Suprapubic skin (tissue), 4 donors: ENCODE measurements around the gene KCTD21. TPM values are rescaled to one million over a fixed set of nuclear protein-coding genes. Genes with fewer than 3 reads are reported as not detected.

Source experiments
- DNase-seq, 2 donors: peaks; one replicate each; pipeline ENCODE4 v3.0.0-alpha.2; 2019; ENCODE audit warnings: low spot score in 2 of 2
- H3K27ac ChIP-seq: fragments of 200-600 bp; sonication (generic); one replicate; pipeline ENCODE4 v1.5.1; 2019
- H3K27me3 ChIP-seq: fragments of 200-600 bp; sonication (generic); one replicate; pipeline ENCODE4 v1.5.1; 2019
- H3K36me3 ChIP-seq: fragments of 200-600 bp; sonication (generic); one replicate; pipeline ENCODE4 v1.5.1; 2019
- H3K4me1 ChIP-seq: fragments of 200-600 bp; sonication (generic); one replicate; pipeline ENCODE4 v1.5.1; 2019
- H3K4me3 ChIP-seq: fragments of 200-600 bp; sonication (generic); one replicate; pipeline ENCODE4 v1.5.1; 2019; ENCODE audit warnings: mild to moderate bottlenecking
- H3K9me3 ChIP-seq: fragments of 200-600 bp; sonication (generic); one replicate; pipeline ENCODE4 v1.5.1; 2019
- EP300 ChIP-seq: sonication (generic); formaldehyde crosslinking; IDR thresholded peaks from one replicate; pipeline ENCODE4 v1.6.1; 2017; ENCODE audit warnings: antibody characterized with exemption
- POLR2A ChIP-seq, 2 donors: fragments of 450-650 bp; IDR thresholded peaks; one replicate each; pipeline ENCODE4 v1.6.1; 2017; ENCODE audit warnings: antibody characterized with exemption in 2 of 2, mild to moderate bottlenecking in 2 of 2, moderate library complexity in 2 of 2
- POLR2AphosphoS5 ChIP-seq, 3 donors: sonication (generic); formaldehyde crosslinking; IDR thresholded peaks; one replicate each; pipeline ENCODE4 v1.6.1; 2017; ENCODE audit warnings: antibody characterized with exemption in 3 of 3
- WGBS: methylation state at CpG from one replicate; pipeline ENCODE4 v1.1.5; 2018; 5-methylcytosine and 5-hydroxymethylcytosine counted together
- total RNA-seq, 4 donors: library from RNA; depleted of rRNA; stranded (reverse); fragments of >200 nt; gene quantifications; one replicate each; pipeline ENCODE4 v1.1.0, GENCODE V29; 2016
- TF ChIP-seq, protein P1 (sequence below), 2 donors: fragments of 200-600 bp in 1 of 2; fragments of 450-650 bp in 1 of 2; sonication (generic) in 1 of 2; IDR thresholded peaks; one replicate each; pipeline ENCODE4 v1.5.1; 2016 to 2019; ENCODE audit warnings: antibody characterized with exemption in 2 of 2, mild to moderate bottlenecking in 1 of 2, moderate library complexity in 1 of 2

Gene KCTD21
- total RNA-seq, 4 donors from 2014 or later, result 3.6 to 11.1 (median 4.3) TPM

DNA sequence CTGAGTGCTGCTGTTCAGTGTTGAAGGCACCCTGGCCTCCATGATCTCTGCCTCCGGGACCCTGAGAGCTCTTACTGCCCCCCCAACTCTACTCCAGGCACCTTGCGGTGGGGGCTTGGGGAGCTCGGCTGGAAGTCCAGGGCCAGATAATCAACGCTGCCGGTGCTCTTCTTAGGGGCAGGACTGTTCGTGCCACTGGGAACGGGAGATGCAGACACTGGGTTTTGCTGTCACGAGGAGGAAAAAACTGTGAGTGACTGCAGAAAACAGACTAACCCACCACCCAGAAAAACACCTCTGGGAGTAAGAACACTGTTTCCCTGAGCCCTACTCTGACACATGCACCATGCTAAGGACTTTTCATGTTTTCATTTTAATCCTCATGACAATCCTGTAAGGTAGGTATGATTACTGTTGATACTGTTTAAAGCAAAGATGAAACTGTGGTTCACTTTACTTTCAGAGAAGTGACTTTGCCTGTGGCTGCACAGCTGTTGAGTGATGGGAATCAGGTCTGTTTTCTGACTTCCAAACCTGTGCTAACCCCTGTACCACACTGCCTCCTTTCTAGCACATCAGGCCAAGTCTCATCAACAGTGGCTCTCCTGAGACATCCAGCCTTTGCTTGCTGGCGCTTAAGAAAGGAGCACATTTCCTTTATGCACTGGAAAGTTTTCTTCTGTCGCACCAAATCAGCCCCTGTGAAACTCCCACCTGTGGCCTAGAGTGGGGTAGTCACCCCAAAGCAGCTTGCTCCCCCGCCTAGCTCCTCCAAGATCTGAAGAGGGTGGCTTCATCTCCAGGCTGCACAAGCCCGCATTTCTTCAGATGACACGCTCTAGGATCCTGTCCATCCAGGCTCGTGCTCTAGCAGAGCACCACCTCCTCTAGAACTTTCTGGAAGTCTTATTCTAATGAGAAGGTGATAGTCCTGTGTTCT lies 32.1 kb upstream of the KCTD21 start:
- DNase-seq, result peak; percentile 37 to 60
- Histone ChIP-seq H3K36me3 (peaks cover 86% of the 10 kb centered on the region), H3K9me3 (no peaks in the 10 kb centered on the region), H3K4me3 (no peak overlapping the region), H3K27me3 (no peaks in the 10 kb centered on the region), H3K4me1 (no peaks in the 10 kb centered on the region), H3K27ac (no peak overlapping the region)
- whole genome bisulfite sequencing, result 96% methylated on average over 13 of the region's 14 CpGs
- no peak for TF ChIP-seq POLR2A (IDR thresholded peaks at IDR 0.05)
- TF ChIP-seq EP300, result no peak
- TF ChIP-seq, protein P1, sequence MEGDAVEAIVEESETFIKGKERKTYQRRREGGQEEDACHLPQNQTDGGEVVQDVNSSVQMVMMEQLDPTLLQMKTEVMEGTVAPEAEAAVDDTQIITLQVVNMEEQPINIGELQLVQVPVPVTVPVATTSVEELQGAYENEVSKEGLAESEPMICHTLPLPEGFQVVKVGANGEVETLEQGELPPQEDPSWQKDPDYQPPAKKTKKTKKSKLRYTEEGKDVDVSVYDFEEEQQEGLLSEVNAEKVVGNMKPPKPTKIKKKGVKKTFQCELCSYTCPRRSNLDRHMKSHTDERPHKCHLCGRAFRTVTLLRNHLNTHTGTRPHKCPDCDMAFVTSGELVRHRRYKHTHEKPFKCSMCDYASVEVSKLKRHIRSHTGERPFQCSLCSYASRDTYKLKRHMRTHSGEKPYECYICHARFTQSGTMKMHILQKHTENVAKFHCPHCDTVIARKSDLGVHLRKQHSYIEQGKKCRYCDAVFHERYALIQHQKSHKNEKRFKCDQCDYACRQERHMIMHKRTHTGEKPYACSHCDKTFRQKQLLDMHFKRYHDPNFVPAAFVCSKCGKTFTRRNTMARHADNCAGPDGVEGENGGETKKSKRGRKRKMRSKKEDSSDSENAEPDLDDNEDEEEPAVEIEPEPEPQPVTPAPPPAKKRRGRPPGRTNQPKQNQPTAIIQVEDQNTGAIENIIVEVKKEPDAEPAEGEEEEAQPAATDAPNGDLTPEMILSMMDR (IDR thresholded peaks at IDR 0.05), result no peak
- no peak for TF ChIP-seq POLR2AphosphoS5 (IDR thresholded peaks at IDR 0.05)

- Histone ChIP-seq H3K27me3 (no peaks in the 10 kb centered on the region), H3K27ac (no peak overlapping the region), H3K4me3 (no peak overlapping the region), H3K9me3 (no peaks in the 10 kb centered on the region), H3K4me1 (no peaks in the 10 kb centered on the region), H3K36me3 (peaks cover 83% of the 10 kb centered on the region)
- peak in 1 of 2 donors; percentile 42 for DNase-seq
- no peak for TF ChIP-seq EP300
- TF ChIP-seq, protein P1 (IDR thresholded peaks at IDR 0.05), result no peak
- TF ChIP-seq POLR2AphosphoS5 (IDR thresholded peaks at IDR 0.05), result no peak
- no peak for TF ChIP-seq POLR2A (IDR thresholded peaks at IDR 0.05)
- 88% methylated on average over 6 of the region's 7 CpGs for WGBS
Measured at GRCh38 chr11:78219493-78220217, 31.2 kb upstream of the KCTD21 start.

- H3K4me3 ChIP-seq, result no peak overlapping the region
- 81% methylated on average over 11 of the region's 11 CpGs for WGBS
- peak; percentile 43 to 58 for DNase-seq
- no peak overlapping the region for H3K27ac ChIP-seq
- no peaks in the 10 kb centered on the region for H3K9me3 ChIP-seq
- no peaks in the 10 kb centered on the region for H3K27me3 ChIP-seq
- TF ChIP-seq, protein P1 (IDR thresholded peaks at IDR 0.05), result no peak
- no peak for TF ChIP-seq EP300
- no peak for TF ChIP-seq POLR2AphosphoS5 (IDR thresholded peaks at IDR 0.05)
- TF ChIP-seq POLR2A (IDR thresholded peaks at IDR 0.05), result no peak
- peaks cover 80% of the 10 kb centered on the region for H3K36me3 ChIP-seq
- no peaks in the 10 kb centered on the region for H3K4me1 ChIP-seq
Measured at GRCh38 chr11:78218707-78219492, 30.5 kb upstream of the KCTD21 start.

- Histone ChIP-seq H3K36me3 (peaks cover 70% of the 10 kb centered on the region), H3K4me1 (no peaks in the 10 kb centered on the region)
- DNase-seq, result peak; percentile 48 to 53
Measured at GRCh38 chr11:78217650-78218541, 29.5 kb upstream of the KCTD21 start.

More at GRCh38 chr11:78217650-78218541, 29.5 kb upstream of the KCTD21 start:
- TF ChIP-seq, protein P1 (IDR thresholded peaks at IDR 0.05), result no peak
- TF ChIP-seq POLR2A (IDR thresholded peaks at IDR 0.05), result no peak
- no peak for TF ChIP-seq EP300
- no peak for TF ChIP-seq POLR2AphosphoS5 (IDR thresholded peaks at IDR 0.05)
- Histone ChIP-seq H3K27ac (no peak overlapping the region), H3K9me3 (no peaks in the 10 kb centered on the region), H3K4me3 (no peak overlapping the region), H3K27me3 (no peaks in the 10 kb centered on the region)
- 96% methylated on average over 14 of the region's 14 CpGs for WGBS
